GM06990 (cell line): ENCODE data around the gene GPR31.
"Not testable (repeated sequence)": the region's sequence is repeated elsewhere in the genome, so short reads cannot be mapped to it uniquely, and the experiment has no call there.

Experiments
- DNase-seq: peaks from one replicate; pipeline ENCODE4 v3.0.0-alpha.2; 2011; ENCODE audit not compliant: insufficient read length; ENCODE audit errors: extremely low read depth
- H3K27me3 ChIP-seq: replicated peaks from 2 replicates; pipeline ENCODE4 v1.6.0; 2011; ENCODE audit warnings: low read length; ENCODE audit not compliant: control insufficient read depth, insufficient read depth
- H3K36me3 ChIP-seq: 2 replicates; pipeline ENCODE4 v1.5.1; 2011; ENCODE audit warnings: low read length; ENCODE audit not compliant: control insufficient read depth, insufficient read depth
- H3K4me3 ChIP-seq: replicated peaks from 2 replicates; pipeline ENCODE4 v1.5.1; 2011; ENCODE audit warnings: low read depth, mild to moderate bottlenecking, control low read depth, low read length
- TF ChIP-seq, protein P1 (sequence below): IDR thresholded peaks from 2 replicates; pipeline ENCODE4 v1.5.1; 2011; ENCODE audit warnings: low read length, control low read depth, mild to moderate bottlenecking, inconsistent platforms; ENCODE audit not compliant: insufficient read depth, poor library complexity, severe bottlenecking

GPR31 gene, protein sequence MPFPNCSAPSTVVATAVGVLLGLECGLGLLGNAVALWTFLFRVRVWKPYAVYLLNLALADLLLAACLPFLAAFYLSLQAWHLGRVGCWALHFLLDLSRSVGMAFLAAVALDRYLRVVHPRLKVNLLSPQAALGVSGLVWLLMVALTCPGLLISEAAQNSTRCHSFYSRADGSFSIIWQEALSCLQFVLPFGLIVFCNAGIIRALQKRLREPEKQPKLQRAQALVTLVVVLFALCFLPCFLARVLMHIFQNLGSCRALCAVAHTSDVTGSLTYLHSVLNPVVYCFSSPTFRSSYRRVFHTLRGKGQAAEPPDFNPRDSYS

DNA sequence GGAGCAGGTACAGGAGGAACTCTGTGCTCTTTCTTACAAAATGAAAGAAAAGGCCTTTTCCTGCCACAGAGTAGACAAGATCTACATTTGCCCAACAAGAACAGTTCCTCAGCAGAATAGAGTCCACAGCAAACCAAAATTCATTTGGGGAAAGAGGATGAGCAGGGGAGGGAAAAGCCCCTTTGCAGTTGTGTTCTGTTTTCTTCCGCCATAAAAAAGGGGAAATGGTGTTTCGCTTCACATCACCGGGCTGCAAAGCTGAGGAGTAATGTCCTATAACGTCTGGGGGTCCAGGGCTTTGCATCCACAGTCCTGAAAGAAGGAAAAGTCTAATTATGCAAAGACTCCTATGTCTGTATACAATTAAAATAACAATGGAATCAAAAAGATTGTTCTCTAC lies at the start of gene GPR31:
TSS of gene GPR31 (minus strand) at position 118 of the 400 bp plus-strand sequence. CDS start 149 bp downstream, outside the sequence.
- no peak within 1 kb of the TSS for H3K4me3 ChIP-seq
- no peaks in the 10 kb centered on the region for H3K27me3 ChIP-seq
- H3K36me3 ChIP-seq, result no peaks in the 10 kb centered on the region
- TF ChIP-seq, protein P1, sequence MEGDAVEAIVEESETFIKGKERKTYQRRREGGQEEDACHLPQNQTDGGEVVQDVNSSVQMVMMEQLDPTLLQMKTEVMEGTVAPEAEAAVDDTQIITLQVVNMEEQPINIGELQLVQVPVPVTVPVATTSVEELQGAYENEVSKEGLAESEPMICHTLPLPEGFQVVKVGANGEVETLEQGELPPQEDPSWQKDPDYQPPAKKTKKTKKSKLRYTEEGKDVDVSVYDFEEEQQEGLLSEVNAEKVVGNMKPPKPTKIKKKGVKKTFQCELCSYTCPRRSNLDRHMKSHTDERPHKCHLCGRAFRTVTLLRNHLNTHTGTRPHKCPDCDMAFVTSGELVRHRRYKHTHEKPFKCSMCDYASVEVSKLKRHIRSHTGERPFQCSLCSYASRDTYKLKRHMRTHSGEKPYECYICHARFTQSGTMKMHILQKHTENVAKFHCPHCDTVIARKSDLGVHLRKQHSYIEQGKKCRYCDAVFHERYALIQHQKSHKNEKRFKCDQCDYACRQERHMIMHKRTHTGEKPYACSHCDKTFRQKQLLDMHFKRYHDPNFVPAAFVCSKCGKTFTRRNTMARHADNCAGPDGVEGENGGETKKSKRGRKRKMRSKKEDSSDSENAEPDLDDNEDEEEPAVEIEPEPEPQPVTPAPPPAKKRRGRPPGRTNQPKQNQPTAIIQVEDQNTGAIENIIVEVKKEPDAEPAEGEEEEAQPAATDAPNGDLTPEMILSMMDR, result no peak
- DNase-seq, result no peak

DNA sequence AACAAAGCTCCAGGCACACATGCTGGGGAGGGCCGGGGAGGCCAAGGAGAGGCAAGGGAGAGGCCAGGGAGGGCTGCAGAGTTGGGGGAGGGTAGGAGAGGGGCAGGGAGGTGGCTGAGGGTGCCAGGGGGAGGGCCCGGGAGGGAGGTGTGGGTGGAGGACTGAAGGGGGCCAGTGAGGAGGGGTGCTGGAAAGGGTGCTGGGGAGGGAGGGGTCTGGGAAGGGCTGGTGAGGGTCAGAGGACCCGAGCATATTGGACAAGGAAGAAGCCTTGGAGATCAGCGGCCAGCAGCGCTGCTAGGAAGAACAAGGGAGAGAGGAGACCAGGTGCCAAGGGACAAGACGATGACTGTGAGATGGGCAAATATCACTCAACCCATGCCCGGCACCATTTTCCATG lies 49.7 kb upstream of the GPR31 start:
- no peak overlapping the region for H3K4me3 ChIP-seq
- DNase-seq, result no peak
- H3K27me3 ChIP-seq, result no peaks in the 10 kb centered on the region; the same call in none of the 2 replicates
- H3K36me3 ChIP-seq, result no peaks in the 10 kb centered on the region
- TF ChIP-seq, protein P1, result no peak

DNA sequence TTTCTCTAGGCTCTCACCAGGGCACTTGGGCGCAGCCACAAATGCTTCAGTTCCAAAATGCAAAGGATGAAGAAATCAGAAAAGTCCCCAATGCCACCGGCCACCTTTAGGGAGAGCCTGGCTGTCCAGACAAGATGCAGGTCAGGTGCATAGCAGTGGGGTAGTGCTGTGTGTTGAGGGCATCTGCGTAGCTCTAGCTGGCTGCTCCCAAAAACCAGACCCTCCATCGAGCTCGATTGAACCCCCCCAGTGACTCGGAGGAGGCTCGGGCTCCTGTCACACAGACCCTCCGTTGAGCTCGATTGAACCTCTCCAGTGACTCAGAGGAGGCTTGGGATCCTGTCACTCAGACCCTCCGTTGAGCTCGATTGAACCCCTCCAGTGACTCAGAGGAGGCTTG lies 47.5 kb upstream of the GPR31 start:
- DNase-seq, result not testable (repeated sequence)

DNA sequence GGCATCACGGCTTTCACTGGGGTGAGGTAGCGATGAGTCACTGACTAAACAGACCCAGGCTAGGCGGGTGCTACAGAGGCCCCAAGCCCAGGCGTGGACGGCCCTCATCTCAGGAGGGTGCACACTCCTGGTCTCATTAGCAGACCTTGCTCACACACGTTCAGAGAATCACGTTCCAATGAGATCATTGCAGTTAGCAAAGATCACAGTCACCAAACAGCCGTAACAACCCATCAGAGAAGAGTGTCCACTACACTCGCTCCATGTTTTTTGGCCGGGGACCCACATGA lies 46.2 kb upstream of the GPR31 start:
- DNase-seq, H3K27me3 ChIP-seq, H3K4me3 ChIP-seq, H3K36me3 ChIP-seq: not testable (repeated sequence)

More for the DNA sequence above, 47.5 kb upstream of the GPR31 start:
- not testable (repeated sequence) for H3K36me3 ChIP-seq, H3K27me3 ChIP-seq, H3K4me3 ChIP-seq

DNA sequence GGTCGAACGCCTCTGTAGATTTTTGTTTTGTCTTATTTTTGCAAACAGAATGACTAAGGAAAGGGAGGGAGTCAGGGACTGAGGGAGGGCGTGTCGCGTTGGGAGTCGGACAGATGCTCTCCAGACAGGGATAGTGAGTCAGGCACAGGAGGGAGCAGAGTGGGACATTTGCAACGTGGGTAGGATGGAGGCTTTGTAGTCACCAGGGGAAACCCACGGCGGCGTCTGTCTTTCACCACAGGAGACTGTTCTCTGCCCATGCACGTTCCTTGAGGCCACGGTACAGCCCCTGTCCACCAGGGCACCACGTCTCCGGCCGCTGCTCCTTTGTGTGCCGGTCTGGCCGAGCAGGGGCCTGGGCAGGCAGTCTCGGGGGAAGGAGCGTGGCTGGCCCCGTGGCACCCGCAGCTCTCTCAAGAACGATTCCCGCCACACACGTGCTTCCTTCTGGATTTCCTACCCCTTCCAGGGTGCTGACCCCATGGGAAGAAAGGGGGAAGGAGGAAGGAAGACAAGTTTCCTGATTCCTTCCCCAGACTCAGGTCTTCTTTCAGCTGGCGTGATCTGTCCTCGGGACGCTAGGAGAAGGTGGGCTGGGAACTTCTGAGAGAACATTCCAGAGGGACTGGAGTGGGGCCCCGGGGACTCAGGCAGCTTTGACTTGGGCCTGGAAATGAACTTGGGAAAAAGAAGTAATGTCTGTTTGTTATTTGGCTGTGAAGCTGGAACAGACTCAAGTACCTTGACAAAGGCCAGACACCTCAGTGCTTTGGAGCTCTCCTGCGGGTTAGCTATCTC lies 45.7 kb upstream of the GPR31 start:
- H3K4me3 ChIP-seq, DNase-seq, H3K36me3 ChIP-seq, H3K27me3 ChIP-seq: not testable (repeated sequence)

DNA sequence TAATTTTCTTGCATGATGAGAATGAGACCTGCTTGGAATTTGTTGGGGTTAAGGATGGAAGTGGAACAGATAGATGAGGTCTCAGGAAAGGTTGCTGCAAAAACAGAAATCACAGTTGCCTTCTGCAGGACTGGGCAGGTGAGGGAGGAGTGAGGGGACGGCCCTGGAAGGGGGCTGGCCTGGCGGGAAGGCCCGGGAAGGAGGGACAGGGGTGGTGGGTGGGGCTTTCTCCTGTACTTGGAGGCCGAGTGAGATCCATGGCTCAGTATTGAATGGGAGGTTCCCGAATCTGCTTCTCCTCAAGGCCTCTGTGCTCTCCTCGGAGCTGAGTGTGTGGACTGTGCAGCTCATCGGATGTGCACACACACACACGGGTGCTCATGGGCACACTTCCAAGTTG lies 44.8 kb upstream of the GPR31 start:
- H3K27me3 ChIP-seq, H3K4me3 ChIP-seq, DNase-seq, H3K36me3 ChIP-seq: not testable (repeated sequence)

DNA sequence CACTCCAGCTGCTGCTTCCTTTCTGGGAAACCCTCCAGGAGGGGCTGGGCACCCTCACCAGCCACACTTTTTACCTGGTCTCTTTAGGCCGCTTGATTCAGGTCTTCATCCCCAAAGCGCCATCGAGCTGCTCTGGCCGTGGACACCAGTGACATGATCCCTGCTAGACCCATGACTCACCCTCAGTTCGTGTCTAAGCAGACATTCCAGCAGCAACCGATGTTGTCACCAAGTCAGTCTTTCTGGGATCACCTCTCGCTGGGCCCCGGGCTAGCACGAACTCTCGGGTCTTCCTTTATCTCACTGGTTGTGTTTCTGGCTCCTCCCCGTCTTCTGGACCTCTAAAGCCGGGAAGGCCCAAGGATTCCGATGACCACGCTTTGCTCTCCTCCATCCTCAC lies 43.0 kb upstream of the GPR31 start:
- no peaks in the 10 kb centered on the region; the same call in 1 of the 2 replicates for H3K27me3 ChIP-seq
- TF ChIP-seq, protein P1, result no peak
- H3K36me3 ChIP-seq, result no peaks in the 10 kb centered on the region
- no peak for DNase-seq
- no peak overlapping the region for H3K4me3 ChIP-seq

DNA sequence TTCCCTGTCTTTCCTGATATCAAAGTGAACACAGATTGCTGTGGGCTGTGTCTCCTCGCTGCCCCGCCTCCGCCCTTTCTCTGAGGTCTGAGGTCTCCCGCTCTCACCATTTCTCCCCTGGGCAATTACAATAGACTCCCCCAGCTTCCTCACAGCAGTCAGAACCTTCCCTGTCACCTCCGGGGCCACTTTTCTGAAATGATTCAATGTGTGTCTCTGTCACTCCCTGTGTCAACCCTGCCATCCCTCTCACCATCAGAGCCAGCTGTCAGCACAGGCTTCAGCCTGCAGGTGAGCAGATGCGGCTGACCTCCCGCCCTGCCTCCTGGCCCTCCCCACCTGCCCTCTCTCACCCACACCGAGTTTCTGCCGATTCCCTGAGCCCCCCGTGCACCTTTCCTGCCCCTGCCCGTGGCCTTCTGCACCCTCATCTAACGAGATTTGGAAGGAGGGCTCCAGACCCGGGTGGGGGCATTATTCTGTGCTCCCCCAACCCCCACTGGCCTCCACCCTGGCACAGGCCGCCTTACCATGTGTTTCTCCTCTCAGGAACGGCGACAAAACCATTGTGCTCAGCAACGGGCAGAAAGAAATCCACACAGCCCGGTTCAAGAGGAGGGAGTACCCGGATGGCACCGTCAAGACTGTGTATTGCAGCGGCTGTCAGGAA lies 38.3 kb upstream of the GPR31 start:
- not testable (repeated sequence) for H3K4me3 ChIP-seq, DNase-seq, H3K27me3 ChIP-seq, H3K36me3 ChIP-seq

DNA sequence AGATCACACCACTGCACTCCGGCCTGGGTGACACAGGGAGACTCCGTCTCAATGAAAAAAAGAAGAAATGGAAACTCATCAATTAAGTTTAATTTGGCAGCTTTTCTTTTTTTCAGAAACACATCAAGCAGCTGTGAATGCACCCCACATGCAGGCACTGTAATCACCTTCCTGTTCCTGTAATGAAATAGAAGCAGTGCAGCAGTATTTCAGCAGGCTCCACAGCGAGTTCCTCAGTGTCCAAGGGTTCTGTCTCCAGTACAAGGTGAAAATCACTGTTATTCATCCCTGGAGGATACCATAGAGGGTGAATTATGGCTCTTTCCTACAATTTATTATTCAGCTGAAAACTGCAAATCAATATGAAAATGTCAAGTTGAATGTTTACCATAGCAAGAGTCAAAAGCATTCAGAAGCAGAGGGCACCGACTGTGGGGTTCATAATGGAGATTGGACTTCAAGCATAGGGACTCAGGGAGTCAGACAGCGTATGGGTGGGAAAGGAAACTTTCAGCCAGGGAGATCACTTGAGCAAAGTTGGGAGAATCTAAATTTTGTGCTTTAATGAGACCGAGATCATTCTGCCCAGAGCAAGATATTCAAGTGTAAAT lies 35.8 kb upstream of the GPR31 start:
- DNase-seq, H3K36me3 ChIP-seq, H3K4me3 ChIP-seq, H3K27me3 ChIP-seq: not testable (repeated sequence)

DNA sequence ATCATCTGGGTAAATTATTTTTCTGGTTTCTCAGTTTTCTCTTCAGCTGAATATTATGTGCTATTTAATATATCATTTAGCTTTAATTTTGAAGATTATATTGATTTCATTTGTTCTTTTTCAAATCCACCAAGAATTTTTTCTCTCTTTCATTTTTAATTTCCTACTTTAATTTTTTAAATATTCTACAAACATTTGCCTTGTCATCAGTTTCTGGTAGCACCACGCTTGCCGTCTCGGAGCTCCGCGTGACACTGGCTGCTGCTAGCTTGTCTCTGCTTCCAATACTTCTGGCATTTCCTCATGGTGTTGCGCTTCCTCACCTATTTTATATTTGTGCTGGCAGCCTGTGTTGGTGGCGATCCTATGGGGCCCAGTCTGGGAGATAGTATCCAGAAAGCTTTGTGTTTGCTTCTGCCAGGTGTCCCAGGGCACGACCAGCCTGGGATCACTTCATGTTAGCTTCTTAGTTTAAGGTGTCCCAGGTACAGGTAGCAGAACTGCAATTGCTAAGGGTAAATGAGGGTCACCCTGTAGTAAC lies 33.3 kb upstream of the GPR31 start:
- DNase-seq, H3K4me3 ChIP-seq, H3K27me3 ChIP-seq, H3K36me3 ChIP-seq: not testable (repeated sequence)
